GM23338 (cell line): ENCODE data around the gene CNN3. TPM values are rescaled to one million over a fixed set of nuclear protein-coding genes. Genes with fewer than 3 reads are reported as not detected.

Source experiments
- ATAC-seq: fragments of 200-7000 bp; cut with Tn5 transposase; 3 replicates; pipeline ENCODE4 v1.9.1; 2020
- DNase-seq: peaks from one replicate; pipeline ENCODE4 v3.0.0-alpha.2; 2015; ENCODE audit warnings: low spot score
- H2AFZ ChIP-seq: fragments of 200-600 bp; sonication (generic); 2 replicates; pipeline ENCODE4 v1.8.0; 2016; ENCODE audit warnings: antibody characterized with exemption, mild to moderate bottlenecking, moderate library complexity
- H3F3A ChIP-seq: fragments of 200-600 bp; sonication (generic); replicated peaks from 2 replicates; pipeline ENCODE4 v1.8.0; 2017; ENCODE audit warnings: antibody characterized with exemption, mixed run types, low read depth
- H3K27ac ChIP-seq: fragments of 200-600 bp; sonication (generic); 2 replicates; pipeline ENCODE4 v1.6.1; 2016; ENCODE audit warnings: low read depth
- H3K27me3 ChIP-seq: fragments of 200-600 bp; sonication (generic); 2 replicates; pipeline ENCODE4 v1.8.0; 2016; ENCODE audit warnings: mild to moderate bottlenecking, mixed run types, moderate library complexity; ENCODE audit not compliant: insufficient read depth
- H3K36me3 ChIP-seq: fragments of 200-600 bp; sonication (generic); 2 replicates; pipeline ENCODE4 v1.8.0; 2016; ENCODE audit warnings: mild to moderate bottlenecking; ENCODE audit not compliant: insufficient read depth
- H3K4me1 ChIP-seq: fragments of 200-600 bp; sonication (generic); 2 replicates; pipeline ENCODE4 v1.8.0; 2016; ENCODE audit warnings: mild to moderate bottlenecking, moderate library complexity; ENCODE audit not compliant: insufficient read depth
- H3K4me2 ChIP-seq: fragments of 200-600 bp; sonication (generic); 2 replicates; pipeline ENCODE4 v1.7.1; 2017; ENCODE audit warnings: mixed run types
- H3K4me3 ChIP-seq: fragments of 200-600 bp; sonication (generic); 2 replicates; pipeline ENCODE4 v1.6.1; 2016; ENCODE audit warnings: mixed run types
- H3K79me2 ChIP-seq: fragments of 200-600 bp; sonication (generic); replicated peaks from 2 replicates; pipeline ENCODE4 v1.8.0; 2017; ENCODE audit warnings: mild to moderate bottlenecking; ENCODE audit not compliant: insufficient read depth
- H3K9me2 ChIP-seq: fragments of 200-600 bp; sonication (generic); 2 replicates; pipeline ENCODE4 v1.8.0; 2017; ENCODE audit not compliant: insufficient read depth
- H4K20me1 ChIP-seq: fragments of 200-600 bp; sonication (generic); replicated peaks from 2 replicates; pipeline ENCODE4 v1.8.0; 2017; ENCODE audit warnings: mild to moderate bottlenecking; ENCODE audit not compliant: insufficient read depth
- H3K27ac Mint-ChIP-seq: 2 replicates; pipeline ENCODE4 v1.8.0; 2020; ENCODE audit warnings: inconsistent platforms, mild to moderate bottlenecking, moderate library complexity, mixed read lengths
- H3K27me3 Mint-ChIP-seq: 3 replicates; pipeline ENCODE4 v1.8.0; 2022; ENCODE audit warnings: low read depth, mild to moderate bottlenecking, moderate library complexity, mixed read lengths, inconsistent platforms; ENCODE audit not compliant: insufficient read depth, poor library complexity
- H3K36me3 Mint-ChIP-seq: 3 replicates; pipeline ENCODE4 v1.8.0; 2021; ENCODE audit warnings: low read depth, mild to moderate bottlenecking, inconsistent platforms, moderate library complexity, mixed read lengths
- H3K4me1 Mint-ChIP-seq: 3 replicates; pipeline ENCODE4 v1.8.0; 2020; ENCODE audit warnings: mild to moderate bottlenecking, inconsistent platforms, mixed read lengths
- H3K4me3 Mint-ChIP-seq: 3 replicates; pipeline ENCODE4 v1.8.0; 2021; ENCODE audit warnings: moderate library complexity, mild to moderate bottlenecking, inconsistent platforms, mixed read lengths
- H3K9me3 Mint-ChIP-seq: 3 replicates; pipeline ENCODE4 v1.8.0; 2020; ENCODE audit warnings: moderate library complexity, mild to moderate bottlenecking, inconsistent platforms, mixed read lengths
- CTCF ChIP-seq, 2 experiments: fragments of 200-600 bp in 1 of 2; sonication (generic) in 1 of 2; conservative IDR thresholded peaks; 2 replicates each; pipeline versions ENCODE4 v1.5.1 to v1.6.1; 2016 to 2017; ENCODE audit warnings: antibody characterized with exemption in 2 of 2, low read depth in 2 of 2, mild to moderate bottlenecking in 2 of 2, moderate library complexity in 1 of 2
- EZH2phosphoT487 ChIP-seq: fragments of 200-600 bp; sonication (generic); IDR thresholded peaks from one replicate; pipeline ENCODE4 v1.8.1; 2018; ENCODE audit warnings: antibody characterized with exemption; ENCODE audit not compliant: unreplicated experiment
- NANOG ChIP-seq: IDR thresholded peaks from 2 replicates; pipeline ENCODE4 v1.6.1; 2016; ENCODE audit warnings: antibody characterized with exemption, borderline replicate concordance
- POLR2AphosphoS5 ChIP-seq: IDR thresholded peaks from 2 replicates; pipeline ENCODE4 v1.6.1; 2016; ENCODE audit warnings: antibody characterized with exemption, low read depth
- REST ChIP-seq: IDR thresholded peaks from one replicate; pipeline ENCODE4 v1.6.1; 2018; ENCODE audit warnings: antibody characterized with exemption; ENCODE audit not compliant: unreplicated experiment
- STAT1 ChIP-seq: IDR thresholded peaks from one replicate; pipeline ENCODE4 v1.6.1; 2016; ENCODE audit warnings: antibody characterized with exemption; ENCODE audit not compliant: unreplicated experiment
- ZNF114 ChIP-seq: fragments of 250-450 bp; sonication (Bioruptor Pico); IDR thresholded peaks from 2 replicates; pipeline ENCODE4 v1.5.0; 2020; ENCODE audit warnings: mild to moderate bottlenecking, moderate library complexity
- ZNF331 ChIP-seq: fragments of 250-450 bp; sonication (Bioruptor Pico); IDR thresholded peaks from 2 replicates; pipeline ENCODE4 v1.5.0; 2020; ENCODE audit warnings: low read depth, mild to moderate bottlenecking, moderate library complexity
- polyA plus RNA-seq: library from polyadenylated mRNA; unstranded; fragments of >200 nt; fragmentation: Nextera tagmentation; extraction: Ambion mirVana; gene quantifications from 2 replicates; pipeline ENCODE4 v1.2.1, GENCODE V29; 2016
- total RNA-seq: library from RNA; depleted of rRNA; stranded (reverse); fragments of >200 nt; shearing (Covaris generic); gene quantifications from 2 replicates; pipeline ENCODE4 v1.2.3, GENCODE V29; 2014
- TF ChIP-seq, protein P1 (sequence below): IDR thresholded peaks from 2 replicates; pipeline ENCODE4 v1.6.1; 2016; ENCODE audit warnings: antibody characterized with exemption

CNN3 gene
- total and polyA plus RNA-seq, 2 experiments from 2014 or later = 220 to 312 TPM

- TF ChIP-seq POLR2AphosphoS5 (no peak), REST (no peak), NANOG (no peak), CTCF (conservative IDR thresholded peaks at IDR 0.05; ENCODE audit: low read depth in 2 of 2) (no peak)
Measured at GRCh38 chr1:94905207-94905606, 21.7 kb downstream of the CNN3 start (continued).

- H3K27me3 Mint-ChIP-seq = peaks cover 3% of the 10 kb centered on the region
- Histone ChIP-seq H3K4me3 (no peak overlapping the region), H3F3A (no peaks in the 10 kb centered on the region), H3K79me2 (peaks cover 52% of the 10 kb centered on the region), H3K36me3 (peaks cover 34% of the 10 kb centered on the region), H4K20me1 (peaks cover 65% of the 10 kb centered on the region), H3K9me2 (no peaks in the 10 kb centered on the region), H3K4me2 (no peak overlapping the region), H3K27ac (peak overlapping the region; percentile 33), H3K4me1 (peaks cover 16% of the 10 kb centered on the region), H3K27me3 (no peaks in the 10 kb centered on the region), H2AFZ (no peak overlapping the region)
- H3K4me3 Mint-ChIP-seq = no peak overlapping the region
- H3K27ac Mint-ChIP-seq = peak overlapping the region; percentile 84
- peaks cover 20% of the 10 kb centered on the region for H3K4me1 Mint-ChIP-seq
- H3K36me3 Mint-ChIP-seq = peaks cover 58% of the 10 kb centered on the region
- DNase-seq (no peak), ATAC-seq (no peak)
- H3K9me3 Mint-ChIP-seq = no peaks in the 10 kb centered on the region
- no peak for TF ChIP-seq STAT1
- no peak for TF ChIP-seq EZH2phosphoT487
- no peak for TF ChIP-seq CTCF (conservative IDR thresholded peaks at IDR 0.05; ENCODE audit: low read depth in 2 of 2)
- no peak for TF ChIP-seq REST
- no peak for TF ChIP-seq POLR2AphosphoS5
- TF ChIP-seq ZNF114 = no peak
- TF ChIP-seq, protein P1, sequence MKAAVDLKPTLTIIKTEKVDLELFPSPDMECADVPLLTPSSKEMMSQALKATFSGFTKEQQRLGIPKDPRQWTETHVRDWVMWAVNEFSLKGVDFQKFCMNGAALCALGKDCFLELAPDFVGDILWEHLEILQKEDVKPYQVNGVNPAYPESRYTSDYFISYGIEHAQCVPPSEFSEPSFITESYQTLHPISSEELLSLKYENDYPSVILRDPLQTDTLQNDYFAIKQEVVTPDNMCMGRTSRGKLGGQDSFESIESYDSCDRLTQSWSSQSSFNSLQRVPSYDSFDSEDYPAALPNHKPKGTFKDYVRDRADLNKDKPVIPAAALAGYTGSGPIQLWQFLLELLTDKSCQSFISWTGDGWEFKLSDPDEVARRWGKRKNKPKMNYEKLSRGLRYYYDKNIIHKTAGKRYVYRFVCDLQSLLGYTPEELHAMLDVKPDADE = no peak
- TF ChIP-seq ZNF331 = no peak
Measured at GRCh38 chr1:94903280-94904009, 23.5 kb downstream of the CNN3 start.
